ENCODE measurements around the gene SIK2.

The SIK2 gene

GRCh38 chr11:111729831-111730311 lies 127.6 kb downstream of the SIK2 start:
- no peak for DNase-seq (ENCODE audit: low read depth, low spot score)

GRCh38 chr11:111730871-111731591 lies 128.8 kb downstream of the SIK2 start:
- DNase-seq (ENCODE audit: low read depth, low spot score): no peak

DNA sequence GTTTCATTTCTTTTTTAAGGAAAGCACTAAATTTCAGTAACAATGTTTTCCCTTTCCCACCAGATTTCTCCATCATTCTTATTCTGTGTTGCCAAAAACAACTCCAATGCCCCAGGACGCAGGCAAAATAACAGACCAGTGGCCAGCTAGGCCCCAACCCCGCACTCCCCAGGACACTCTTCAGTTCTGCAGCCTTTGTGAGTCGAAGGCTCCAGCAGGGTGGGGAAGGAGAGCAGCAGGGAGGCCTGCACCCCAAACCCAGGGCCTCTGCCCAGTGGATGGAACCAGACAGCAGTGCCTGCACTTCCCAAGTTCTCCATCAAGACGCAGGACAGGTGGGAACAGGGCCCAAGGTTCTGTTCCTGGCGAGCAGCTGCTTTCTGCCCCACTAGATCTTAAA lies 129.6 kb downstream of the SIK2 start:
- no peak for DNase-seq (ENCODE audit: low read depth, low spot score)

DNA sequence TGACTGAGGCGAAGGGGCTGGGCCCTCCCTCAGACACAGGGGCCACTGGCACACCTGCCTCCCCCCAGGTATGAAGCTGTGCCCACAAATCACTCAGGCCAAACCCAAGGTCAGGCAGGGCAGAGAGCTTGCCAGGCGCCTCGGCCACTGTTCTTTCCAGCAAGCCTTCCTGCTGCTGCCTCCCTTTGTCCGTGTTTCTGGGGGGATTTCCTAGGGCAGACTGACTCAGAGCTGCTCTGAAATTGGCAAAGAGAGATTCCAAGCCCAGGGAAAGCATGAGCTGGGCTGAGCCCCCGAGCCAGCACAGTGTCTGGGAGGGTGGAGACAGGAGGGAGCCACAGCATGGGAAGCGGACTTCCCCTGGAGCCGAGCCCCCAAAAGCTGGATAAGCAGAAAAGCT lies 130.8 kb downstream of the SIK2 start:
- DNase-seq (ENCODE audit: low read depth, low spot score): no peak

DNA sequence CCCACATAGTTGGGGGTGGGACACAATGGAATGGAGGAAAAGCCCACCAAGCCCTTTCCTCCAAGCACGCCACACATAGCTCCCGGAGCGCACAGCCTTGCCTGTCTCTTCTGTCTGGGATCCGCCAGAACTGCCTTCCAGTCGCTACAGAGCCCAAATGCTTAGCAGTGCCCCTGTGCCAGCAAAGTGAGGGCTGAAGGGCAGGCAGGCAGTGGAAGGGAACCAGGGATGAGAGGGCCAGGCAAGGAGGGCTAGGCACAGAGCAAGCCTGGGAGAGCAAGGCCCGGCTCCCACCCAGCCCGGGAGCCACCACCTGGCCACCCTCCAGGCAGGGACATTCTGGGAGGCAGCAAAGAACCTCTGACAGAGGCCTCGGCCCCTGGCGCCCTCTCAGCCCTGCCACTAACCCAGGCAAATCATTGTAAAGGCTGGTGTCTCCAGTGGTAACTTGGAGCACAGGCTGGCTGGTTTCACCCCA lies 131.4 kb downstream of the SIK2 start:
- DNase-seq (ENCODE audit: low read depth, low spot score): no peak

GRCh38 chr11:111734101-111734953 lies 132.1 kb downstream of the SIK2 start:
- DNase-seq (ENCODE audit: low read depth, low spot score): no peak

GRCh38 chr11:111734954-111735261 lies 132.7 kb downstream of the SIK2 start:
- no peak for DNase-seq (ENCODE audit: low read depth, low spot score)

DNA sequence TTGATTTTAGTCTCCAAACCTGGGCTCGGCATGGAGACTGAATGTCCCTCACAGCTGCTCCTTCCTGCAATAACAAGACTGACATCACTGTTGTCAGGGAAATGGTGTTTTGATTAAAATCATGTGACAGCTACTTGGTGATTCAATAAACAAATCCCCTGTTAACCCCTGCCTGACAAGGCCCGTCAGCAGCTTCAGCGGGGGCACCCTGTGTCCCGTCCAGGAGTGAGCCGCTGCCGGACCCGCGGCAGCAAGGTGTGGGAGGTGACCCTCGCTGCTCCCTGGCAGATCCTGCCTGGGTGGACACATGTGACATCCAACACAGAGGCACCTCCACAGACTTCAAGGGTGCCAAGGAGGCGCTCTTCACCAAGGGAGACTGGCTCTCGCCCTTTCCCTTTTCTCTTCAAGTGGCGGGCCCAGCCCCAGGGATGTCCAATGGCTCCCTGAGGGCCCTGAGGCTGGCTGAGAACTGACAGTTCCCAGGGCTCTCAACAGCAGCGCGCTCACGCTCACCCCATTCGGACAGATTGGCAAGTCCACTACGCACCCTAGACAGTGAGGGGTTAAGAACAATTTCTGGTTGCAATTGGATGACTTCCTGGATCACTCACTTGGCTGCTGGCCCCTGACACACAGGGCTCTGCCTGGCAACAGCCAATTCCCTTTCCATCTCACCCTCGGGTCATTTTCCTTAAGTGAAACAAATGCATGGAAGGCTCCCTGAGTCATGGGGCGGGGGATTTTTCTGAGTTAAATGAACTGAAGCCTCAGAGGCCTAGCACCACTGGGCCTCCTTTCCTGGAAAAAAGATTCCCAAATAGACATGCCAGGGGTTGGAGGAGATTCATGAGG lies 133.2 kb downstream of the SIK2 start:
- no peak for DNase-seq (ENCODE audit: low read depth, low spot score)

DNA sequence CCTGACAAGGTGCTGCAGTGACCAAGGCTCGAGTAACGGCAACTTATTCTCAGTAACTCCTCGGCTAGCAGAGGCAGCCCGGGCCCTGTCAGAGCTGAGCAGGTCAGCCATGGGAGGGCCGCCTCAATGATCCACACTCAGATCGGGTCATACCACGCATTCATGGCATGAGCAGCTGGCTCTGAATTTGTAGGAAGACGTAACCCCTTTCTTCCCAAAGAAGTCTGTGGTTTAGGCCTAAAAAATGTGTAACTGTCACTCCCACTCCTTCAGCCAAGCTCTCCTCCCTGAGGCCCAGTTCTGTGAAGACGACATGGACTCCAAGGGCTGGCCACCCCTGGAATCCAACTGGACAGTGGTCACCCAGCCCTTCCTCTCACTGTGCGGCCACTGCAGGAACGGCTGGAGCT lies 133.9 kb downstream of the SIK2 start:
- DNase-seq (ENCODE audit: low read depth, low spot score): no peak

- no peak for DNase-seq (ENCODE audit: low read depth, low spot score)
These were observed 134.6 kb downstream of the SIK2 start for GRCh38 chr11:111736621-111737443.

DNA sequence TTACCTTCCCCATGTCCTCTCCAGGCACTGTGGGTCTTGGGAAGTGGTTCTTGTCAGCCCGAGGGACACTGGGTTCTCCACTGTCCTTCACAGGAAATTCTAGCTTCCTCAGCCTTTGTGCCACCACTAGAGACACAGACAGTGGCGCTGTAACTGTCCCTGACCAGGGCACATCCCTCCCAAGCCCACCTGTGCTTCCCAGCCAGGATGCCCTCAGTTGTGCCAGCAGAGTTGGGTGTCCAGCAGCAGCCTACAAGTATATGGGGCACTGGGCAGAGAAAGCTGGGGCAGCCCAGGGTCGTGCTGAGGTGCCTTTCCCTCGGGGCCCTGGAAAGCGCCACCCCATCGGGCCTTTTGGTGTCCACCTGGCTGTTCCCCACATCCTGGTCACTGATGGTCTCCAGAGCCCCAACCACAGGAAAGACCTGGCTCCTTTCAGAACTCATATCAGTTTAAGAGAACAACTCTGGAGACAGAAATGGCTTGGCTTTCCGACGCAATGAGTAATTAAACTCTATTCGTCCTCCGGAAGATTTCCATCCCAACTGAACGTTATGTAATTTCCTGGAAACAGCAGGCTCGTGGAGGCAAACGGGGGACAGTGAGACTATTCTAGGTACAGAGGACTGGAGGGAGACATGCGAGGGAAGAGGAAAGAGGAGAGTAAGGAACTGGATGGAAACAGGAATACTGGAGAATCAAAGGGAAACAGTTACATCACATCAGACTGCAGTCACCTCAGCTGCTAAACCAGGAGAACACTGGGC lies 135.4 kb downstream of the SIK2 start:
- no peak for DNase-seq (ENCODE audit: low read depth, low spot score)

DNA sequence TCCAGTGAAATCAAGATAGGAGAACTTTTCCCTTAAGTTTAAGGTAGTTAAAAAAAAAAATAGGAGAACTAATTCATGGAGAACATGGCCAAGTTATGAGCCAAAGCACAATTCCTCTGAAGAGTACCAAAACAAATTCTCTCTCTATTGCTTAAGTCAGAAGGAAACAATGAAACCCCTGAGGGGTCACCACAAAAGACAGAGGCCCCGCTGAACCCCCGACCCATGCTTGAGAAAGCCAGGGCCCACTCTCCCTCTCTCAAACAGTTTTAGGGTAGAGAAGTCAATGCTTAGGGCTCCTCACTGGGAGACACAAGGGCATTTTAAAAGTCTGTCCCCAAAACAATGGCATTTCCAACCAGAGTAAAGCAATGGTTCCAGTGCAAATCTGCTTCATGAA lies 137.1 kb downstream of the SIK2 start:
- DNase-seq (ENCODE audit: low read depth, low spot score): no peak

GRCh38 chr11:111741751-111742150 lies 139.5 kb downstream of the SIK2 start:
- DNase-seq (ENCODE audit: low read depth, low spot score): no peak

DNA sequence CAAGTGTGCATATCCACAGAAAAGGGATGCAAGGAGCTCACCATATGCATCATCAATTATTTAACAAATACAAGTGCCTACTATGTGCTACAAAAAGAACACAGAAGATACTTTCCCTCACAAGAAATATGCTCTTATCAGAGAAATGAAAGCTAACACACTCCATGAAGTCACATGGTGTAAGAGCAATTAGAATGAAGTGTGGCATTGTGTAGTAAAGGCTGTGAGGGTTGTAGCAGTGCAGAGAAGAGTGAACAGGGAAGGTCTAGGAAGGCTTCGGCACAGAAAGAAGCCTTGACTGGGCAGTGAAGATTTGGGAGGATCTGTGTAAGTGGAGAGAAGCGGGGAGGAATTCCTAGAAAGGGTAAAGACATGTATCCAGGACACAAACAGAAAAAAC lies 141.5 kb downstream of the SIK2 start:
- no peak for DNase-seq (ENCODE audit: low read depth, low spot score)

DNA sequence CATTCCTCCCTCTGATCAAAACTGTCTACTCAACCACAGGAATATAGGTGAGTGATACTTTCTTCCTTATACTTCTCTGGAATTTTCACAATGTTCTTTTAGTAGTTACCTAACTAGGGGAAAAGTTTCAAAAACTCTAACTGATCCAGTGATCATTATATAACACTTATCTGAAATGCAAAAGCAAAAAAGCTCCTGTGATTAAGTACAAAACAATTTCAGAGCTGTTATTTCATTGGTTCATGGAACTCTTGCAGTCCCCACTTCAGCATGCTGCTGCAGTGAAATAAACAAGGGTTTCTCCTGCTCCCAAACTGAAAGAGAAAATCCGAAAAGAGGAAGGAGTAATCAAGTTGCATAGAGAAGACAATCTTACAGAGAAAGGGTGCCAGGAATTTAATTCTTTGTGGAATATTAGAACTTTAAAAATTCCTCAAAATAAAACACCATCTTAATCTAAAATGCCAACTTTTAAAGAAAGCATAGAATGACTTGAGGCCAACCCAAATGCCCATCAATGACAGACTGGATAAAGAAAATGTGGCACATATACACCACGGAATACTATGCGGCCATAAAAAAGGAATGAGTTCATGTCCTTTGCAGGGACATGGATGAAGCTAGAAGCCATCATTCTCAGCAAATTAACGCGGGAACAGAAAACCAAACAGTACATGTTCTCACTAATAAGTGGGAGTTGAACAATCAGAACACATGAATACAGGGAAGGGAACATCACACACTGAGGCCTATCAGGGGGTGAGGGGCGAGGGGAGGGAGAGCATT lies 143.7 kb downstream of the SIK2 start:
- DNase-seq (ENCODE audit: low read depth, low spot score): no peak

GRCh38 chr11:111748035-111748804 lies 146.0 kb downstream of the SIK2 start:
- DNase-seq (ENCODE audit: low read depth, low spot score): no peak

DNA sequence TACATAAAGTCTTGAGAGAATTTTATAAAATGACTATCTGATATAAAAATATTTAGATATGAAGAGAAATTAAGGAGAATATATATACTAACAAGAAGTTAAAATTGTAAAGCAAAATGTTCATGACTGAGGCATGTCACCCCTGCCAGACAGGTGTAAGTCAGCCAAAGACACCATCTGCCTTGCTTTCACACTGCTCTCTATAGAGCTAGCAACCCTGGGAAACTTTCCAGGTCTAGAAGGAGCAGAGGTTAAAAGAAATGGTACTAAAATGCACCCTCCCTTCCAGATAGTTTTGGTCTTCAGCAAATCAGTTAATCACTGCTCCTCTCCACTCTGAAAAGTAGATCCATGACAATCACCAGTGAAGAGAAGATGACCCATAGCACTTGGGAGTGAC lies 147.4 kb downstream of the SIK2 start:
- DNase-seq (ENCODE audit: low read depth, low spot score): no peak

DNA sequence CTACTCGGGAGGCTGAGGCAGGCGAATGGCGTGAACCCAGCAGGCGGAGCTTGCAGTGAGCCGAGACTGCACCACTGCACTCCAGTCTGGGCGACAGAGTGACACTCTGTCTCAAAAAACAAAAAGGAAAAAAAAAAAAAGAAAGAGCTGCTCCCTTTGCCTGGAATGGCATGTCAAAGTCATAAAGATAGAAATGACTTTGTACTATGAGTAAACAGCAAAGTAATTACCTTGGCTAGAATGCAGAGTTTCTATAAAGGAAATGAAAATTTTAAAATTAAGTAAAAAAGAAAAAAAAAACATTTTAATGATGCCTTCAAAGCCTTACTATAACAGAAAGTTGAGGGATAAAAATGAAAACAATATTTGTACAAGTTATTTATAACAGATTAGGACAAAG lies 153.8 kb downstream of the SIK2 start:
- DNase-seq (ENCODE audit: low read depth, low spot score): no peak

DNA sequence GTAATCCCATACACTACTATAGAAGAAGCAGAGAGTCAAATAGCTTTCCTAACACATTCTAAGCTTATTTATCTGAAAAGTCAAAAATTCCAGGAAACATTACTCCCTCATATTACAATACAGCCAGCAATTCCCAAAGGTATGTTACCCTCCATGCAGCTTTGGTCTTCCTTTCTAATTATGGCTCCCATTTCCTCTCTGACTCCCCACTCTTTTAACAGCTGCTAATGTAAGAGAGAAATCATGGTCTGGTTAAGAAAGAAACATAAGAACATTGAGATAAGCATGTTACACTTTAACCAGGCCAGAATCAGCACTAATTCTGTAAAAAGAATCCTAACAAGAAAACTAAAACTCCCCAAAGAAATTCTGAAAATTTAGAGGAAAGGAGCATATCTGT lies 157.1 kb downstream of the SIK2 start:
- DNase-seq (ENCODE audit: low read depth, low spot score): no peak
